HepG2 (cell line): Measurements from ENCODE around the gene SPRTN.

Experiments
- ASH2L ChIP-seq: fragments of 300-600, 200-600 bp; sonication (generic); IDR thresholded peaks from 2 replicates; pipeline ENCODE4 v1.7.0; 2017; ENCODE audit warnings: low read depth, mild to moderate bottlenecking, moderate library complexity, mixed read lengths, low read length; ENCODE audit not compliant: insufficient read length
- CBFB ChIP-seq: sonication (generic); formaldehyde crosslinking; IDR thresholded peaks from 2 replicates; pipeline ENCODE4 v1.4.0; 2020; ENCODE audit warnings: missing genetic modification reagents
- CENPT ChIP-seq: sonication (generic); formaldehyde crosslinking; IDR thresholded peaks from 2 replicates; pipeline ENCODE4 v1.8.0; 2022; ENCODE audit warnings: low read depth, mild to moderate bottlenecking, moderate library complexity, missing genetic modification reagents
- CTCF ChIP-seq: sonication (generic); formaldehyde crosslinking; IDR thresholded peaks from 2 replicates; pipeline ENCODE4 v1.5.0; 2020; ENCODE audit warnings: mild to moderate bottlenecking, missing genetic modification reagents, moderate library complexity
- HINFP ChIP-seq: sonication (generic); formaldehyde crosslinking; IDR thresholded peaks from 2 replicates; pipeline ENCODE4 v1.4.0; 2020; ENCODE audit warnings: low read depth, mild to moderate bottlenecking, missing genetic modification reagents
- MYC ChIP-seq: sonication (generic); formaldehyde crosslinking; IDR thresholded peaks from 2 replicates; pipeline ENCODE4 v1.9.0; 2021; ENCODE audit warnings: missing genetic modification reagents, borderline replicate concordance
- NFATC3 ChIP-seq: sonication (generic); formaldehyde crosslinking; IDR thresholded peaks from 2 replicates; pipeline ENCODE4 v1.5.1; 2020; ENCODE audit warnings: mild to moderate bottlenecking, missing genetic modification reagents
- NFKB2 ChIP-seq: sonication (generic); formaldehyde crosslinking; IDR thresholded peaks from 2 replicates; pipeline ENCODE4 v1.4.0; 2020; ENCODE audit warnings: missing genetic modification reagents, borderline replicate concordance
- RFX5 ChIP-seq: IDR thresholded peaks from 2 replicates; pipeline ENCODE4 v1.6.1; 2011; ENCODE audit warnings: low read depth, low read length, improper control_type of control experiment
- TAF1 ChIP-seq: sonication (generic); formaldehyde crosslinking; IDR thresholded peaks from 2 replicates; pipeline ENCODE4 v1.4.0; 2020; ENCODE audit warnings: missing genetic modification reagents

- no peak for TF ChIP-seq RFX5
- no peak for TF ChIP-seq NFATC3
- TF ChIP-seq CTCF: no peak
- no peak for TF ChIP-seq CBFB (CRISPR knock-in tag)
- TF ChIP-seq NFKB2 (CRISPR knock-in tag): no peak
- TF ChIP-seq TAF1 (CRISPR knock-in tag): no peak
- no peak for TF ChIP-seq MYC (CRISPR knock-in tag)
- TF ChIP-seq CENPT: no peak
- TF ChIP-seq ASH2L: no peak
- no peak for TF ChIP-seq HINFP (CRISPR knock-in tag)
Observed at GRCh38 chr1:231322880-231323530, 15.1 kb upstream of the SPRTN start.
